Thyroid gland (tissue), 4 donors: ENCODE results near the gene SDHA.
"Not testable (repeated sequence)": the region's sequence is repeated elsewhere in the genome, so short reads cannot be mapped to it uniquely, and the experiment has no call there.

ENCODE experiments used
- POLR2A ChIP-seq, 2 donors: fragments of 450-650 bp; IDR thresholded peaks; one replicate each; pipeline ENCODE4 v1.6.1; 2017; ENCODE audit warnings: antibody characterized with exemption in 2 of 2, mild to moderate bottlenecking in 2 of 2, moderate library complexity in 1 of 2
- TF ChIP-seq, protein P1 (sequence below), 6 experiments: fragments of 200-600 bp in 3 of 6; fragments of 450-650 bp in 3 of 6; sonication (generic) in 3 of 6; IDR thresholded peaks; one replicate each; pipeline ENCODE4 v1.5.1; 2016 to 2019; ENCODE audit warnings: antibody characterized with exemption in 6 of 6, mild to moderate bottlenecking in 2 of 6, inconsistent platforms in 1 of 6, moderate library complexity in 1 of 6

- TF ChIP-seq, protein P1, sequence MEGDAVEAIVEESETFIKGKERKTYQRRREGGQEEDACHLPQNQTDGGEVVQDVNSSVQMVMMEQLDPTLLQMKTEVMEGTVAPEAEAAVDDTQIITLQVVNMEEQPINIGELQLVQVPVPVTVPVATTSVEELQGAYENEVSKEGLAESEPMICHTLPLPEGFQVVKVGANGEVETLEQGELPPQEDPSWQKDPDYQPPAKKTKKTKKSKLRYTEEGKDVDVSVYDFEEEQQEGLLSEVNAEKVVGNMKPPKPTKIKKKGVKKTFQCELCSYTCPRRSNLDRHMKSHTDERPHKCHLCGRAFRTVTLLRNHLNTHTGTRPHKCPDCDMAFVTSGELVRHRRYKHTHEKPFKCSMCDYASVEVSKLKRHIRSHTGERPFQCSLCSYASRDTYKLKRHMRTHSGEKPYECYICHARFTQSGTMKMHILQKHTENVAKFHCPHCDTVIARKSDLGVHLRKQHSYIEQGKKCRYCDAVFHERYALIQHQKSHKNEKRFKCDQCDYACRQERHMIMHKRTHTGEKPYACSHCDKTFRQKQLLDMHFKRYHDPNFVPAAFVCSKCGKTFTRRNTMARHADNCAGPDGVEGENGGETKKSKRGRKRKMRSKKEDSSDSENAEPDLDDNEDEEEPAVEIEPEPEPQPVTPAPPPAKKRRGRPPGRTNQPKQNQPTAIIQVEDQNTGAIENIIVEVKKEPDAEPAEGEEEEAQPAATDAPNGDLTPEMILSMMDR (IDR thresholded peaks at IDR 0.05) = not testable (repeated sequence)
- not testable (repeated sequence) for TF ChIP-seq POLR2A (IDR thresholded peaks at IDR 0.05)
Observed at GRCh38 chr5:263275-263974, 45.3 kb downstream of the SDHA start.
